B cell (primary cell): Measurements from ENCODE around the gene KRT80. TPM values are rescaled to one million over a fixed set of nuclear protein-coding genes. Genes with fewer than 3 reads are reported as not detected.

ENCODE experiments used
- ATAC-seq: fragments of 200-7000 bp; cut with Tn5 transposase; one replicate; pipeline ENCODE4 v1.10.0; 2021; ENCODE audit warnings: low read depth, mild to moderate bottlenecking, moderate number of reproducible peaks, moderate library complexity
- CTCF ChIA-PET: fragments of 350-600 bp; sonication (Branson Sonifier 250); formaldehyde crosslinking; loops from one replicate; lab custom pipeline; 2021; ENCODE audit warnings: antibody characterized with exemption, inconsistent platforms; lab: Charles Lee
- POLR2A ChIA-PET: fragments of 350-600 bp; sonication (Branson Sonifier 250); formaldehyde crosslinking; loops from one replicate; lab custom pipeline; 2021; ENCODE audit warnings: antibody characterized with exemption; lab: Charles Lee
- DNase-seq: peaks from one replicate; pipeline ENCODE4 v3.0.0; 2013
- H2AFZ ChIP-seq: 2 replicates; pipeline ENCODE4 v1.6.1; 2012; ENCODE audit warnings: mild to moderate bottlenecking, low read depth, low read length; ENCODE audit not compliant: insufficient read depth, poor library complexity, severe bottlenecking
- H3K27ac ChIP-seq, 2 donors: 1 replicate in 1 of 2; 2 replicates in 1 of 2; pipeline ENCODE4 v1.5.1; 2012 to 2013; ENCODE audit warnings: low read length in 2 of 2, mild to moderate bottlenecking in 2 of 2, moderate library complexity in 1 of 2
- H3K27me3 ChIP-seq, 4 experiments: fragments of 200-600 bp in 1 of 4; sonication (generic) in 1 of 4; replicated peaks in 1 of 4; 1 replicate in 2 of 4; 2 replicates in 2 of 4; pipeline versions ENCODE4 v1.6.1 to v1.7.0; 2013 to 2016; ENCODE audit warnings: low read length in 3 of 4, mild to moderate bottlenecking in 2 of 4, mixed read lengths in 1 of 4, moderate library complexity in 1 of 4; ENCODE audit not compliant: insufficient read depth in 4 of 4, control insufficient read depth in 3 of 4; ENCODE audit errors: control extremely low read depth in 1 of 4
- H3K36me3 ChIP-seq, 2 experiments: replicated peaks in 1 of 2; 1 replicate in 1 of 2; 2 replicates in 1 of 2; pipeline versions ENCODE4 v1.6.1 to v1.7.1; 2013; ENCODE audit warnings: low read length in 1 of 2; ENCODE audit not compliant: insufficient read depth in 2 of 2, control insufficient read depth in 1 of 2; ENCODE audit errors: control extremely low read depth in 1 of 2, extremely low read depth in 1 of 2
- H3K4me1 ChIP-seq, 2 donors: fragments of 200-600 bp in 1 of 2; sonication (generic) in 1 of 2; 1 replicate in 1 of 2; 2 replicates in 1 of 2; pipeline versions ENCODE4 v1.5.1 to v1.6.1; 2013 to 2017; ENCODE audit warnings: low read length in 2 of 2; ENCODE audit not compliant: control insufficient read depth in 2 of 2, insufficient read depth in 2 of 2
- H3K4me2 ChIP-seq: replicated peaks from 2 replicates; pipeline ENCODE3; 2012; ENCODE audit warnings: mild to moderate bottlenecking, low read depth, low read length; ENCODE audit not compliant: poor library complexity, severe bottlenecking
- H3K4me3 ChIP-seq, 5 experiments: fragments of 200-600 bp in 1 of 5; sonication (generic) in 1 of 5; 1 replicate in 3 of 5; 2 replicates in 2 of 5; pipeline versions ENCODE4 v1.5.1 to v1.7.0; 2011 to 2016; ENCODE audit warnings: low read length in 4 of 5, mild to moderate bottlenecking in 4 of 5, low read depth in 2 of 5, control low read depth in 1 of 5, moderate library complexity in 1 of 5; ENCODE audit not compliant: insufficient read depth in 1 of 5; ENCODE audit errors: control extremely low read depth in 1 of 5, extremely low read depth in 1 of 5
- H3K79me2 ChIP-seq: fragments of 200-600 bp; sonication (generic); one replicate; pipeline ENCODE4 v1.6.0; 2016; ENCODE audit warnings: low read length; ENCODE audit not compliant: control insufficient read depth, insufficient read depth
- H3K9ac ChIP-seq: fragments of 200-600 bp; sonication (generic); 2 replicates; pipeline ENCODE4 v1.6.1; 2017; ENCODE audit warnings: mild to moderate bottlenecking, low read length, moderate library complexity
- H3K9me3 ChIP-seq, 3 donors: one replicate each; pipeline versions ENCODE4 v1.6.1 to v1.7.1; 2013; ENCODE audit warnings: low read length in 2 of 3; ENCODE audit not compliant: control insufficient read depth in 2 of 3, insufficient read depth in 1 of 3; ENCODE audit errors: control extremely low read depth in 1 of 3
- H4K20me1 ChIP-seq: 2 replicates; pipeline ENCODE4 v1.6.0; 2012; ENCODE audit warnings: mild to moderate bottlenecking, low read length; ENCODE audit not compliant: insufficient read depth, control insufficient read depth, poor library complexity, severe bottlenecking
- H3K27ac Mint-ChIP-seq: one replicate; pipeline ENCODE4 v1.8.0; 2021; ENCODE audit warnings: mixed read lengths
- H3K27me3 Mint-ChIP-seq: one replicate; pipeline ENCODE4 v1.8.0; 2021; ENCODE audit warnings: mixed read lengths
- H3K4me1 Mint-ChIP-seq: one replicate; pipeline ENCODE4 v1.8.0; 2021; ENCODE audit warnings: mixed read lengths
- H3K4me3 Mint-ChIP-seq: one replicate; pipeline ENCODE4 v1.8.0; 2021; ENCODE audit warnings: mixed read lengths
- H3K9me3 Mint-ChIP-seq: one replicate; pipeline ENCODE4 v1.8.0; 2022; ENCODE audit warnings: mixed read lengths; ENCODE audit not compliant: insufficient read depth
- CTCF ChIP-seq: fragments of 200-600 bp; IDR thresholded peaks from one replicate; pipeline ENCODE4 v1.8.0; 2022; ENCODE audit warnings: antibody characterized with exemption, mild to moderate bottlenecking
- EZH2 ChIP-seq: IDR thresholded peaks from 2 replicates; pipeline ENCODE4 v1.6.1; 2012; ENCODE audit warnings: borderline replicate concordance, low read depth, mild to moderate bottlenecking, moderate library complexity, low read length; ENCODE audit not compliant: insufficient read depth, poor library complexity, severe bottlenecking
- WGBS: methylation state at CpG from one replicate; pipeline ENCODE4 v1.1.5; 2013; ENCODE audit warnings: missing lambda C conversion rate; ENCODE audit not compliant: insufficient coverage; 5-methylcytosine and 5-hydroxymethylcytosine counted together
- intact Hi-C: fragments of 100-400 bp; cut with micrococcal nuclease; formaldehyde crosslinking; loops from one replicate; pipeline ENCODE4 v1.10.0; 2022
- polyA plus RNA-seq: library from polyadenylated mRNA; depleted of rRNA; stranded (reverse); fragments of >200 nt; gene quantifications from 2 replicates; pipeline ENCODE4 v1.2.3, GENCODE V29; 2012
- total RNA-seq, 2 donors: library from RNA; stranded (reverse); fragments of 120-200 nt in 1 of 2; gene quantifications; 1 replicate in 1 of 2; 2 replicates in 1 of 2; pipeline versions ENCODE4 v1.2.3 to v1.2.4, GENCODE V29; 2013 to 2022

KRT80 gene
- total and polyA plus RNA-seq, 2 donors (not counting 1 experiment from before 2014, with no cell fraction given), result not detected

- peaks cover 35% of the 10 kb centered on the region for H3K27me3 Mint-ChIP-seq
- peaks cover 5% of the 10 kb centered on the region for H3K4me1 Mint-ChIP-seq
- WGBS, result 95% methylated on average over 4 of the region's 4 CpGs
Measured at GRCh38 chr12:52205612-52206303, 13.9 kb upstream of the KRT80 start.

More at GRCh38 chr12:52205612-52206303, 13.9 kb upstream of the KRT80 start:
- no peak overlapping the region for H3K9ac ChIP-seq
- Mint-ChIP-seq H3K27ac (no peak overlapping the region), H3K4me3 (no peak overlapping the region), H3K9me3 (no peaks in the 10 kb centered on the region)
- ATAC-seq, result no peak
- ChIA-PET CTCF (no interaction called here), POLR2A (no interaction called here)
- H3K9me3 ChIP-seq, result no peaks in the 10 kb centered on the region
- intact Hi-C loops, result no loop called here
- no peaks in the 10 kb centered on the region for H3K4me1 ChIP-seq
- no peak overlapping the region for H3K4me2 ChIP-seq
- H3K79me2 ChIP-seq, result no peaks in the 10 kb centered on the region
- H2AFZ ChIP-seq, result no peak overlapping the region
- H4K20me1 ChIP-seq, result no peaks in the 10 kb centered on the region
- H3K36me3 ChIP-seq, result no peaks in the 10 kb centered on the region
- no peak for DNase-seq
- no peak overlapping the region for H3K4me3 ChIP-seq
- TF ChIP-seq CTCF (no peak), EZH2 (no peak)
- peaks cover 0 to 11% (median 0%) of the 10 kb centered on the region in 4 experiments for H3K27me3 ChIP-seq
- no peak overlapping the region for H3K27ac ChIP-seq
